ENCODE data around the gene TSPAN9. TPM values are rescaled to one million over a fixed set of nuclear protein-coding genes. Genes with fewer than 3 reads are reported as not detected.

The TSPAN9 gene
- total and polyA plus RNA-seq, 2 of the 4 experiments (the other 2 are of a cell fraction): 17.7 to 39.1 TPM

DNA sequence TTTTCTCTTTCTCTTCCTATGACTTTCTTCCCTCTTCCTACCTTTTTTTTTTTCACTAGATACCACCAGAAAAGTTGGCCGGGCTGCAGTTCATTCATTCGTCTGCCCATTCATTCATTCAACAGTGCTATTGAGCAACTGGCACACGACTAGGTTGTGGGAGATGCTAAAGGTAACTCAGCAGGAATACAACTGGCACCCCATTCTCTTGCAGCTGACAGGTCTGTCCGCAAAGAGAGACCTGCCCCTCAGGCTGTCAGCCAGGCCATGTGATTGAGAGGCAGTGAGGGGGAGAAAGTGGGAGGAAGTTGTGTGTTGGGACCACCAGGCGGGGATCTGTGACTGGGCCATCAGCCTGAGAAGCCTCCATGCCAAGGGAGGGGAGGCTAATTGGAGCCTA, 105.2 kb downstream of the TSPAN9 start:
- Histone ChIP-seq H3K14ac (replicated peaks; ENCODE audit: low read depth, low read length) (no peak overlapping the region), H2BK20ac (ENCODE audit: low read depth, low read length) (no peak overlapping the region), H3K36me3 (ENCODE audit: control insufficient read depth, insufficient read depth, low read length) (no peaks in the 10 kb centered on the region), H3K23ac (ENCODE audit: low read depth, low read length) (no peak overlapping the region), H4K91ac (ENCODE audit: insufficient read depth, low read depth, low read length) (no peak overlapping the region), H3K9me3 (ENCODE audit: control insufficient read depth, insufficient read depth, low read length) (no peaks in the 10 kb centered on the region), H2AK9ac (replicated peaks; ENCODE audit: low read depth, low read length, poor library complexity) (no peak overlapping the region), H4K5ac (ENCODE audit: low read depth, low read length) (no peak overlapping the region), H3K18ac (ENCODE audit: low read depth, low read length) (no peak overlapping the region), H3K4me3 (ENCODE audit: insufficient read depth, low read depth, low read length) (no peak overlapping the region), H4K8ac (ENCODE audit: low read depth in 2 of 2, low read length in 2 of 2) (no peak overlapping the region), H3K9me1 (ENCODE audit: insufficient read depth, low read length) (peaks cover 9% of the 10 kb centered on the region; the same call in 1 of the 2 replicates), H3K27ac (ENCODE audit: insufficient read depth, low read length) (no peak overlapping the region), H4K20me1 (ENCODE audit: insufficient read depth, low read length) (peaks cover 11% of the 10 kb centered on the region), H2AK5ac (ENCODE audit: low read depth, low read length) (no peak overlapping the region), H3K79me1 (ENCODE audit: low read depth in 1 of 2, low read length in 2 of 2) (peaks cover 4 to 7% of the 10 kb centered on the region in 2 experiments; a peak in 2 of 4 replicates), H3K56ac (ENCODE audit: extremely low read depth, insufficient read depth, low read length) (no peak overlapping the region), H2BK15ac (ENCODE audit: low read depth, low read length) (no peak overlapping the region), H3K4ac (ENCODE audit: low read depth, low read length) (no peak overlapping the region), H2BK120ac (ENCODE audit: low read depth, low read length) (no peak overlapping the region), H3K4me1 (ENCODE audit: control insufficient read depth, insufficient read depth, low read length) (peaks cover 6% of the 10 kb centered on the region; the same call in 1 of the 2 replicates), H3K9ac (ENCODE audit: low read depth, low read length) (no peak overlapping the region), H3K4me2 (ENCODE audit: low read depth, low read length) (no peak overlapping the region), H2BK5ac (ENCODE audit: low read depth, low read length, poor library complexity, severe bottlenecking) (no peak overlapping the region), H3K27me3 (ENCODE audit: control insufficient read depth, insufficient read depth, low read length) (no peaks in the 10 kb centered on the region), H2AFZ (replicated peaks; ENCODE audit: low read length, poor library complexity) (no peak overlapping the region)
- intact Hi-C loops (cut with micrococcal nuclease): no loop called here
- in situ Hi-C loops (cut with MboI; ENCODE audit: low sequenced_read_pairs): no loop called here
- no peak for TF ChIP-seq MAZ (IDR thresholded peaks at IDR 0.05; ENCODE audit: borderline replicate concordance, low read depth, low read length)
- TF ChIP-seq, protein P1, sequence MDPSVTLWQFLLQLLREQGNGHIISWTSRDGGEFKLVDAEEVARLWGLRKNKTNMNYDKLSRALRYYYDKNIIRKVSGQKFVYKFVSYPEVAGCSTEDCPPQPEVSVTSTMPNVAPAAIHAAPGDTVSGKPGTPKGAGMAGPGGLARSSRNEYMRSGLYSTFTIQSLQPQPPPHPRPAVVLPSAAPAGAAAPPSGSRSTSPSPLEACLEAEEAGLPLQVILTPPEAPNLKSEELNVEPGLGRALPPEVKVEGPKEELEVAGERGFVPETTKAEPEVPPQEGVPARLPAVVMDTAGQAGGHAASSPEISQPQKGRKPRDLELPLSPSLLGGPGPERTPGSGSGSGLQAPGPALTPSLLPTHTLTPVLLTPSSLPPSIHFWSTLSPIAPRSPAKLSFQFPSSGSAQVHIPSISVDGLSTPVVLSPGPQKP (IDR thresholded peaks at IDR 0.05; ENCODE audit: borderline replicate concordance, low read depth, low read length): no peak
- TF ChIP-seq POLR2A (IDR thresholded peaks at IDR 0.05; ENCODE audit: low read depth, low read length): no peak
- TF ChIP-seq CEBPB (IDR thresholded peaks at IDR 0.05; ENCODE audit: low read depth, low read length): 0 out of 2 replicates have a peak, but pooled peaks have one; percentile 3
- WGBS, 2 experiments (ENCODE audit: extremely low coverage in 2 of 2, insufficient read length in 1 of 2): 100% methylated on average over 1 of the region's 5 CpGs; no CpG with 5 or more reads in 1 of the 2 experiments
- no peak for ATAC-seq (ENCODE audit: low read depth)
- ChIA-PET CTCF (interaction anchor here (1.1 kb wide), 1 partner anchor 11 kb away, joined by 7 read pairs; no protein-coding TSS in a partner anchor), POLR2A (ENCODE audit: unreplicated experiment) (no interaction called here)
- BruUV-seq (replicated peaks): no TSS peak
- dilution Hi-C loops (cut with HindIII; ENCODE audit: low sequenced_read_pairs, unreplicated experiment): no loop called here
- no peak for DNase-seq
